ENCODE data around the gene PFDN6. TPM values are rescaled to one million over a fixed set of nuclear protein-coding genes. Genes with fewer than 3 reads are reported as not detected.

Gene PFDN6
- total and polyA plus RNA-seq, 9 of the 15 experiments (the other 6 are each of a cell fraction or from before 2014, with no cell fraction given): 6.8 to 475 (median 216) TPM

DNA sequence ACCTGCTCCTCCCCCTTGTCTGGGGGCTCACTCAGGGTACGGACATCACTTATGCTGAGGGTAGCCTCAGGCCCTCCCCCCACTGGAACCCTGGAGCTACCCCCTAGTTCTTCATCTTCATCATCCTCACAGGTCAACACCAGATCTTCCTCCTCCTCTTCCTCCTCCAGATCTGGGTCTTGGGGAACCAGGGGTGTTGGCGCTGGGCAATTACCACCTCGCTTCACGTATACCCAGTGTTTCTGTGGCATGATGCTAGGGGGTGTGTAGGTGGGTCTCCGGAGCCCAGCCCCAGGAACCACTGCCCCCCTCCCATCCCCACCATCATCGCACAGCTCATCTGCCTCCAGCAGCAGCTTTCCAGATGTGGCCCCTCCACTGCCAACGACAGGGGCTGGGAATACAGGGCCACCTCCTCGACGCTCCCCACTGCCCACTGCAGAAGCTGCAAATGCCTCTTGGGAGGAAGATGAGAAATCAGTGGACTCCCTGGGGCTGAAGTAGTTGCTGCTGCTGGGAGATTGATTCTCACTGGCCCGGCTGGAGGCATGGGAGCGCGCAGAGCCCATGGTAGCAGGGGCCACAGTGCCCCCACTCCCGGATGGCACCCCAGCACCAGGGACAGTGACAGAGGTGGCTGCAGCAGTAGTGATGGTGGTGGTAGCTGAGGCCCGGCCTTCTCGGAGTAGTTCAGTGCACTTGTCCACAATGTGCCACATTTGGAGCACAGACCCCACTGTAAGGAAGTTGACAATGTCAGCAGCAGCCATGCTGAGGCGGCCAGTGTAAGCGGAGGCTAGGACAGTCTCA is 26.6 kb downstream of the PFDN6 start:
- Histone ChIP-seq H3K9me1 (ENCODE audit: control insufficient read depth, insufficient read depth, low read length) (peaks cover 3% of the 10 kb centered on the region), H3K4me3 (no peak overlapping the region), H3K36me3 (ENCODE audit: control insufficient read depth, insufficient read depth, low read length) (peaks cover 43% of the 10 kb centered on the region), H3K4me1 (replicated peaks in 1 of 2; ENCODE audit: control insufficient read depth in 2 of 2, insufficient read depth in 2 of 2, low read length in 2 of 2) (peaks cover 53 to 72% of the 10 kb centered on the region in 2 experiments), H3K27ac (ENCODE audit: extremely low read depth, low read depth, low read length) (no peak overlapping the region), H3K27me3 (ENCODE audit: control insufficient read depth in 2 of 2, insufficient read depth in 2 of 2, low read length in 2 of 2) (no peaks in the 10 kb centered on the region), H3K4me2 (ENCODE audit: insufficient read depth, low read length) (no peak overlapping the region; the same call in 1 of the 2 replicates), H3K79me2 (ENCODE audit: control insufficient read depth, insufficient read depth, low read length) (peaks cover 63% of the 10 kb centered on the region), H4K20me1 (replicated peaks; ENCODE audit: control insufficient read depth, insufficient read depth, low read length) (peaks cover 10% of the 10 kb centered on the region; the same call in 1 of the 2 replicates), H3K9ac (ENCODE audit: insufficient read depth in 1 of 2, low read depth in 2 of 2, low read length in 2 of 2) (peak overlapping the region in 1 of 2 experiments; percentile 38; a peak in 2 of 4 replicates), H2AFZ (ENCODE audit: low read depth, low read length) (no peak overlapping the region), H3K9me3 (replicated peaks; ENCODE audit: control insufficient read depth, insufficient read depth, low read depth, low read length) (no peaks in the 10 kb centered on the region)
- FAIRE-seq (no peak), ATAC-seq (no peak), DNase-seq (ENCODE audit: extremely low read depth in 1 of 4, low spot score in 3 of 4) (no peak)
- BruUV-seq (replicated peaks): no TSS peak
- intact Hi-C loops (cut with micrococcal nuclease) (no loop called here), in situ Hi-C loops (cut with MboI) (no loop called here)
- TF ChIP-seq SP1 (CRISPR knock-in tag; IDR thresholded peaks at IDR 0.05): 0 out of 2 replicates have a peak, but pooled peaks have one; percentile 9
- TF ChIP-seq BRCA1 (IDR thresholded peaks at IDR 0.05): no peak
- 0 out of 2 replicates have a peak, but pooled peaks have one; percentile 52 for TF ChIP-seq BRCA1 (CRISPR knock-in tag; IDR thresholded peaks at IDR 0.05)
- TF ChIP-seq ZFX (CRISPR knock-in tag; IDR thresholded peaks at IDR 0.05): peak; percentile 20; the same call in 1 of the 2 replicates
- no peak for TF ChIP-seq TRIM28 (IDR thresholded peaks at IDR 0.05)
- CTCF ChIA-PET (ENCODE audit: low intra/inter-chr PET ratio): no interaction called here
- 93% methylated on average over 17 of the region's 17 CpGs for WGBS (ENCODE audit: insufficient coverage, low coverage, missing lambda C conversion rate)
- POLR2A ChIA-PET: interaction anchor here (0.7 to 2.3 kb wide), 3 partner anchors 9 to 1365 kb away, joined by 3 to 8 read pairs (median 6); partner anchors contain the start of gene B3GALT4

Measured in K562 (cell line).